Type B pancreatic cell (in vitro differentiated cells): Measurements from ENCODE around the gene HLA-DRB1. TPM values are rescaled to one million over a fixed set of nuclear protein-coding genes. Genes with fewer than 3 reads are reported as not detected.

Experiments used
- DNase-seq: peaks from one replicate; pipeline ENCODE4 v3.0.0; 2021; ENCODE audit warnings: mixed read lengths; ENCODE audit not compliant: unreplicated experiment; ENCODE audit errors: extremely low spot score
- H3K27ac Mint-ChIP-seq: 2 replicates; pipeline ENCODE4 v1.8.0; 2021; ENCODE audit warnings: mild to moderate bottlenecking, mixed read lengths
- H3K27me3 Mint-ChIP-seq: 2 replicates; pipeline ENCODE4 v1.8.0; 2021; ENCODE audit warnings: mixed read lengths
- H3K36me3 Mint-ChIP-seq: 2 replicates; pipeline ENCODE4 v1.8.0; 2021; ENCODE audit warnings: mixed read lengths
- H3K4me1 Mint-ChIP-seq: one replicate; pipeline ENCODE4 v1.8.0; 2021; ENCODE audit warnings: mixed read lengths; ENCODE audit not compliant: unreplicated experiment
- H3K4me3 Mint-ChIP-seq: 2 replicates; pipeline ENCODE4 v1.8.0; 2021; ENCODE audit warnings: mild to moderate bottlenecking, mixed read lengths
- H3K9me3 Mint-ChIP-seq: 2 replicates; pipeline ENCODE4 v1.8.0; 2021; ENCODE audit warnings: mixed read lengths
- CTCF ChIP-seq: fragments of 200-600 bp; sonication (generic); conservative IDR thresholded peaks from 2 replicates; pipeline ENCODE4 v1.5.0; 2021; ENCODE audit warnings: antibody characterized with exemption, mild to moderate bottlenecking
- total RNA-seq: library from RNA; stranded (reverse); gene quantifications from 2 replicates; pipeline ENCODE4 v1.2.1, GENCODE V29; 2021; ENCODE audit warnings: low replicate concordance

HLA-DRB1 gene
- total RNA-seq, 1 donor from 2014 or later = 24.3 TPM

DNA sequence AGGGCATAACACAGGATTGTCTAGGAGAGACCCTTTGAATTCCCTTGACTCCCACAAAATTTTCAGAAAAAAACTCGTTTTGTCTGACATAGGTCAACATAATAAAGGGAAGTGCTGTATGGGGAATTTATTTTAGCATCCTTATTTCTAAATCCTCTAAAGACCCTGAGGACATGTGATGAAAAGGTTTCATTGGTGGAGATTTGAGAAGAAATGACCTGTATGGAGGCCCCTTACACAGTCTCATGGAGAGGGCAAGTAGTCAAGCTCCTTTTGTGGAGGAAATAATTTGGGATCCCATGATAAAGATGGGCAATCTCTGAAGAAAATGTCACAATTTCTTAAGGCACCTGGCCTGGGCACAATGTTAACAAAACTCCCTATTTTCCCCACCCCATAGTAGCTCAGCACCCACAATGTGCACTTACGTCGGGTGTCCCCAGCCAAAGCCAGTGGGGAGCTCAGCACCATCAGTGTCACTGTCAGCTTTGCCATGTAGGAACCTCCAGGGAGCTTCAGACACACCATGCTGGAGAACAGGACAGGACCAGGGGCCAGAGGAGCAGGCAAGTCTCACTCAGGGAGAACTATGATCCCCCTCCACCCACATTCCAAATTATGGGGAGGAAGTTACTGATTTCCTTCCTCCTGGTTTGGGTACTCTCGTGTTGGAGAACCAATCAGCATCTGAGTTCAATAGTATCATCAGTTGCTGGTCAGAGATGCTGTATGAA is 59.8 kb downstream of the HLA-DRB1 start, which contains the start of gene HLA-DRB5:
Gene HLA-DRB5, minus strand, starts transcription at position 591 of the 734 bp plus-strand sequence. Its CDS starts 63 bp downstream, at position 528.
- Mint-ChIP-seq H3K4me1 (no peaks in the 10 kb centered on the region), H3K9me3 (no peaks in the 10 kb centered on the region), H3K27ac (no peak within 1 kb of the TSS), H3K27me3 (peaks cover 24% of the 10 kb centered on the region), H3K36me3 (no peaks in the 10 kb centered on the region), H3K4me3 (no peak within 1 kb of the TSS)
- TF ChIP-seq CTCF = no peak
- no peak for DNase-seq

Other genes starting within 250 kb of the HLA-DRB1 start
- not detected in 2 replicates for gene TSBP1, start 217.9 kb downstream of the HLA-DRB1 start, total RNA-seq
- gene BTNL2, start 182.7 kb downstream of the HLA-DRB1 start, total RNA-seq = not detected in 2 replicates
- gene HLA-DRA, start 150.0 kb downstream of the HLA-DRB1 start, total RNA-seq = 1.4 and 2.1 TPM in 2 replicates
- gene HLA-DRB5, start 59.6 kb downstream of the HLA-DRB1 start, total RNA-seq = 9.2 and 22.1 TPM in 2 replicates
- not detected in 2 replicates for gene HLA-DQA1, start 47.6 kb upstream of the HLA-DRB1 start, total RNA-seq
- 5.1 and 12.8 TPM in 2 replicates for gene HLA-DQB1, start 76.8 kb upstream of the HLA-DRB1 start, total RNA-seq
- not detected in 2 replicates for gene HLA-DQA2, start 151.5 kb upstream of the HLA-DRB1 start, total RNA-seq
- not detected in 2 replicates for gene HLA-DQB2, start 173.7 kb upstream of the HLA-DRB1 start, total RNA-seq
- 0.88 TPM in 1 of 2 replicates, not detected in the other for gene HLA-DOB, start 227.2 kb upstream of the HLA-DRB1 start, total RNA-seq
- gene TAP2, start 248.9 kb upstream of the HLA-DRB1 start, total RNA-seq = 22.0 and 49.7 TPM in 2 replicates